ENCODE measurements around the gene RPS19. TPM values are rescaled to one million over a fixed set of nuclear protein-coding genes. Genes with fewer than 3 reads are reported as not detected.

The RPS19 gene
- total RNA-seq = 3,144 and 3,263 TPM in 2 replicates

GRCh38 chr19:41859618-41860418, at the start of gene RPS19:
Gene RPS19 (plus strand): TSS chr19:41860255. CDS start chr19:41860775, 520 bp downstream.
- intact Hi-C loops (cut with micrococcal nuclease) = loop anchor here (1.0 to 10.0 kb wide), 14 partner anchors 11 to 1511 kb away; partner anchors contain the start of genes ATP1A3, C19orf47, HNRNPUL1 and PLD3

DNA sequence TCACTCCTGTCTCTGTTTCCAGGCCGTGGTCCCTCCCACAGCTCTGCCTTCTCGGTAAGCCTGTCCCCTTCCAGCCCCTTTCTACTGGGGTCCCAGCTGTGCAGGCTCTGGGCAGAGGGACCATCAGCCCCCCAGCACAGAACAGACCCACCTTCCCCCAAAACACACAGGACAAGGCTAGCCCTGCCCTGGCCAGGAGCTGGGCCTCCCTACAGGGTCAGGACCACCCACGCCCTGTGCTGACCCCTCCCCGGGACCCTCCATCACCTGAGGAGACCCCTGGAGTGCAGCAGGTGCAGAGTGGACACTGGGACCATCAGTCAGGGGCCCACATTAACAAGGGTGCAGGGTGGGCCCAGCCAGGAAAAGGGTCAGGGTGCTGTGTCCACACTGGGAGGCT, 49.8 kb upstream of the RPS19 start:
- intact Hi-C loops (cut with micrococcal nuclease) = no loop called here

DNA sequence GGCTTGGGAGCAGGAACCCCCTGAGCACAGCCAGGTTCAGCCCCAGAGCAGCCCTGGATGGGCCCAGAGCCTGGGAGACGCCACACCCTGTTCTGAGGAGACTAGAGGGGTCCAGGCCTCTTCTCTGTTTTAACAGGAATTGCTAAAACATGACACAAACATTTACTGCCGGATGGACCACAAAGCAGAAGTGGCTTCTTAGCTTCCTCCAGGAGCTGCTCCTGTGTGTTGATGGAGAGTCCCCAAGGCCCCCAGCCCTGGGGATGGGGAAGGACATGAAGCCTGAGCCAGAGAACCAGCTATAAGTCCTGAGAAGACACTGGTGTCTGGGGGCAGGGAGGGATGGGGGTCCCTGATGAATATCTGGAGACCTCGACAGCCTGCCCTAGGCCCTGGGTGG, 49.0 kb upstream of the RPS19 start:
- intact Hi-C loops (cut with micrococcal nuclease) = no loop called here

GRCh38 chr19:41811981-41812380, 48.1 kb upstream of the RPS19 start:
- intact Hi-C loops (cut with micrococcal nuclease) = no loop called here

DNA sequence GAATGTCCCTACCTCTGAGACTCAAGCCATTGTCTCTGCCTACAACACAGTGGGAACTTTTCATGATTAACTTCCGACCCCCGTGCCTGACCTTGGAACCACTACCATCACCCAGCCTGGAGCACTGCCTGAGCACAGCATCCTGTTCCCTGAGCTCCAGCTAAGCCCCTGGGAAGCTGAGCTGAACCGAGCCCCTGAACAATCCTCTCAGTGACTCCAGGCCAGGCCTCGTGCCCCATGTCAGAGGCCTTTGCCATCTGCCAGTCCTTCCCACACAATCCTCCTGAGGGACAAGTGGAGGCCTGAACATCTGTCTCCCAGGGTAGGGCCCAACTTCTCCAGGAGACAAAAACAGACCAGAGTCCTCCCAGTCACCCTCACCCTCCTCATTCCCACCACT, 46.1 kb upstream of the RPS19 start:
- intact Hi-C loops (cut with micrococcal nuclease) = no loop called here

DNA sequence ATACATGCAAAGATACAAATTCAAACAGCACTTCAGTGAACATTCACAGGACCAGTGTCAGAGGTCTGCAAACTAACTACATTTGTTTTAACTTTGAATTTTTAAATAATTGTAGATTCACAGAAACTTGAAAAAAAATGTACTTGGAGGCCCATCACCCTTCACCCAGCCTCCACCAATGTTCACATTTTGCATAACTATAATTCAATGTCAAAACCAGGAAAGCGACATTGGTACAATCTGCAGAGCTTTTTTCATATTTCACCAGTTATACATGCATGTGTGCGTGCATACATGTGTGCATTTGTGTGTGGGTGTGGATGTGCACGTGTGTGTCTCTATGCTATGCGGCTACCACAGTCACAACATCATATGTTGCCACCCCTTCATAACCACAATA, 44.8 kb upstream of the RPS19 start:
- intact Hi-C loops (cut with micrococcal nuclease) = no loop called here

- intact Hi-C loops (cut with micrococcal nuclease) = no loop called here
Measured at GRCh38 chr19:41816761-41817160, 43.3 kb upstream of the RPS19 start.

GRCh38 chr19:41821003-41821735, 38.9 kb upstream of the RPS19 start:
- intact Hi-C loops (cut with micrococcal nuclease) = loop anchor here (1.0 kb wide), 2 partner anchors 28 to 68 kb away; no protein-coding TSS in a partner anchor

DNA sequence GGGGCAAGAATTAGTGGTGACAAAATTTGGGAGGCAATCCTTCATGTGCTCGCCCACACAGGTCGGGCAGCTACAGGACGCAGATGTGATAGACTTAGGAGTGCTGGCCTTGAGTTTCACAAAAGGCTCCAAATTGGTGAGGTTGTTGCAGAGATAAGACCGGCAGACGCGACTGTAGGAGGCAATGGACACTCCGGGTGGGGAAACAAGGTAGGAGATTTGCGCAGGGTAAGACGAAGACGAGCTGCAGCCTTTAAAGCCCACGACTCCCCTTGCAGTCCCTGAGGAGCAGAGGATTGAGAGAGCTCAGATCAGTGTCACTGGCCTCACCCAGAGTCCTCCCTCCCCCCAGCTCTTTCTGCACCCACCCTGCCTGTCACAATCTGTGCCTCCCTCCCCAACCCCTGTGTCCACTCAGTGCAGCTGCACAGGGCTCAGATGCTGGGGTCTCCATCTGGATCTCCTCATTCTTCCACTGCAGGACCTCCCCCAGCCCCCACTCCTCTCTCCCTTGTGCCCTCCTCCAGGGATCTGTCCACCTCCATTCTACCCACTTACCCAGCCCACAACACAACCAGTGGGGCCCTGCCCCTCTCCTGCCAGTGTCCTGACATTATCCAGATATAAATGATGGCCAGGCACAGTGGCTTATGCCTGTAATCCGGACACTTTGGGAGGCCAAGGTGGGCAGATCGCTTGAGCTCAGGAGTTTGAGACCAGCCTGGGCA, 21.9 kb upstream of the RPS19 start:
- intact Hi-C loops (cut with micrococcal nuclease) = no loop called here

GRCh38 chr19:41839211-41839610, 20.8 kb upstream of the RPS19 start:
- intact Hi-C loops (cut with micrococcal nuclease) = no loop called here

GRCh38 chr19:41843371-41843770, 16.7 kb upstream of the RPS19 start:
- intact Hi-C loops (cut with micrococcal nuclease) = no loop called here

- intact Hi-C loops (cut with micrococcal nuclease) = no loop called here
Measured at GRCh38 chr19:41844601-41845000, 15.5 kb upstream of the RPS19 start, which contains the start of gene LYPD4. Gene LYPD4 (minus strand): TSS chr19:41844683. CDS start chr19:41839285, 5,398 bp downstream.

- intact Hi-C loops (cut with micrococcal nuclease) = no loop called here
Measured at GRCh38 chr19:41845001-41845050, 15.2 kb upstream of the RPS19 start, which contains the start of gene DMRTC2. Gene DMRTC2 (plus strand): TSS chr19:41845042. CDS start chr19:41847429, 2,387 bp downstream.

DNA sequence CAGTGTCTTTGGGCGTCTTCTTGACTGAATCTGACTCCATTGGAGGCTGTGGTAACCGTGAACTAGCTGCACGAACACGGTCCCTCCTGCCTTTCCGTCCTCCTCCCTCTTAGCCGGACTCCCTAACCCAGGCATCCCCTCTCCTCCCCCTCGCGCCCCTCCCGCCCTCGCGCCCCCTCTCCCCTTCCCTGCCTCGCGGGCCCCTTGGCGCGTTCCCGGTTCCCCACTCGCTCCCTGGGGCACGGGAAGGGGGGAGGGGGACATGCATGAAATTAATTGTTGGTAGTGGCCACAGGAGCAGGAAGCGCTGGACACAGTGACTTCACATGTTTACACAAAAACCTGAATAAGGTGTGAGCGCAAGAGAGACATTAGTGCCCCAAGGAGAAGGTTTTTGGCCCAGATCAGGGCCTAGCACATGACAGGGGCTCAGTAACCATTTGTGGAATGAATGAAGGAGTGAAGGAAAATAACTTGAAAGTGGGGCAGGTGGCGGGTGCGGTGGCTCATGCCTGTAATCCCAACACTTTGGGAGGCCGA, 14.9 kb upstream of the RPS19 start:
- intact Hi-C loops (cut with micrococcal nuclease) = no loop called here

- intact Hi-C loops (cut with micrococcal nuclease) = no loop called here
Measured at GRCh38 chr19:41847351-41848105, 12.5 kb upstream of the RPS19 start.

GRCh38 chr19:41848666-41849065, 11.4 kb upstream of the RPS19 start:
- intact Hi-C loops (cut with micrococcal nuclease) = no loop called here

DNA sequence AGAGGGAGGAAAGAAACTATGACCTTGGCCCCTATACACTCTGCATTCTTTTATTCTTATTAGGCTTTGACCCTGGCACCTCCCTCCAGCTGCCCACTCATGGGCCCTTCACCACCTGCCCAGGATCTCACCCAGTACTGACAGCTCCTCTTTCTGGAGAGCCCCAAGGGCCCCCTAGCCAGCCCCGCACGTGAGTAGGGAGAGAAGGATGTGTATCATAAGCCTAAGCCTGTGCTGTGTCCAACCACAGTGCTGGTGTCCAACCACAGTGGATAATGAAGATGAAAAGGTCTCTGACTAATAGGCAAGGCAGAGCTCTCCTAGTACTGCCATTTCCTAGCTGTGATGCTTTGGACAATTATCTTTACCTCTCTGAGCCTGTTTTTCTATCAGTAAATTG, 11.0 kb upstream of the RPS19 start:
- intact Hi-C loops (cut with micrococcal nuclease) = no loop called here

GRCh38 chr19:41850381-41850780, 9.7 kb upstream of the RPS19 start:
- intact Hi-C loops (cut with micrococcal nuclease) = no loop called here

- intact Hi-C loops (cut with micrococcal nuclease) = no loop called here
Measured at GRCh38 chr19:41851456-41851855, 8.6 kb upstream of the RPS19 start.

- intact Hi-C loops (cut with micrococcal nuclease) = no loop called here
Measured at GRCh38 chr19:41853344-41853743, 6.7 kb upstream of the RPS19 start.

DNA sequence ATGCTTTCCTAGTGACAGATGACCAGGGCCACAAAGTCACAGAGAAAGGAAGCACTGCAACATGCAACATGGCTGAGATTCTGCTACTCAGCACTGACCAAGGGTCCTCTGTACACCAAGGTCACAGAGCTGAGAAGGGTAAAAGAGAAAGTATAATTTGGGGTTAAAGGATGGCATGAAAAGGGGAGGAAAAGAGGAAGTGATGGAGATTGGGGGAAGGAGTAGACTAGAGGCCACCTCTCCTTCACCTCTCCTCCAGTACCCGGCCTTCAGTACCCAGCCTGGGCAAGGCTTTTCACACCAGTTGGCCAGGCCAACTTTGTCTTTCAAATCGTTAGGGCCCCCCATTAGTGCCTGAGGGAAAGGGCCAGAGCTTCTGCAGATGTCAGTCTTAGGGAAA, 6.3 kb upstream of the RPS19 start:
- intact Hi-C loops (cut with micrococcal nuclease) = no loop called here

Data from T-helper 1 cell treated with Interleukin-12 subunit alpha and Interleukin-12 subunit beta and Interleukin-4 antibody, amounts not matched to agents 30 ng/mL and 1 ng/mL, for 36 hours (primary cell).